ENCODE data around the gene KIFC3. TPM values are rescaled to one million over a fixed set of nuclear protein-coding genes. Genes with fewer than 3 reads are reported as not detected.

The KIFC3 gene
- total RNA-seq, 2 experiments from 2014 or later = not detected

DNA sequence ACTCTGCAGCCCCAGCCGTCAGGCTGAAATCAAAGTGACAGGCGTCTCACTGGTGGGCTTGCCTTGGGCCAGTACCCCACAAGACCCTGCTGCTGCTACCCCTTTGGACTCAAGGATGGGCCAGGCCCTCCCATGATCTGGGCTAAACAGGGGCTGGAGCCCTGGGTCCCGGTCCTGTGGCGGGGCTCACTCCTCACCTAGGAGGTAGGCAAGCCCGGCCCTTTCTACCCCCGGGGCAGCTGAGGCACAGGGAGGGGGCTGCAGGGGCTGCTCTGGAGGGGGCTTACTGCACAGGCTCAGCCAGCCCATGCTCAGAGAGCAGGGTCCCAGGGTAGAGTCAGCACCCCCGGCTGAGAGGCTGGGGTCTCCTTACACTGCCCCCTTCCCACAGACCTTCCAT is 43.2 kb downstream of the KIFC3 start:
- CTCF ChIA-PET = no interaction called here

DNA sequence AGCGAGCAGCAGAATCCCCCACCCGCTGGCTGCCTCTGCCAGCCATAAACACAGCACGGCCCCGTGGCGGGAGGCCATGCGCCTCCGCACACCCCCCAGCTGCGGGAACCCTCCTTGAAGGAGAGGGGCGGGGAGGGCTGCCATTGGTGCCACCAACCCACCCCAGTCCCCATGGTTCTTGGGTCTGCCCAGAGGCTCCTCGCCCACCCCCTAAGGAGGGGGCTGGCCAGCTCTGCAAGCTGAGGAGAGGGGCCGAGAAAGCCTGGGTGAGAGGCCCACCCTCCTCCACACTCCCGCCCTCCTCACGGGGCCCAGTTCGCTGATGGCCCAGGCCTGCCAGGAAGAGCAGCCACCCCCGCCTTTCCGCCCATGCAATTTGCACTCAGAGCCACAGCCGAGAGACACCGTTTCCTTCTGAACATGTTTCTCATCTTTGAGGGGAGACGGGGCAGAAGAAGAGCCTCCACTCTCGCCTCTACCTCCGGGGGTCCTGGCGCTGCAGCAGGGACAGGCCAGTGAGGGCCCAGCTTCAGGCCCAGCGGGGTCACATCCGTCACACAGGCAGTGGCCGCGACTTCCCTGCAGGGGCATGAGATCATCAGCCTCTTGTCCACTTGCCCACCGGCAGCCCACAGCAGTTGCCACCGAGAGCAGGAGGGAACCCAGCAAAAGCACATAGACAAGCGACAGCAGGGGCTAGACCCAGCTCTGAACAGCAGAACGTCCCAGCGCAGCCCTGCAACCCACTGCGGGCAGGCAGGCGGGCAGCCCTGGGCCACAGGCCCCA is 43.8 kb downstream of the KIFC3 start:
- Mint-ChIP-seq H3K9me3 (no peaks in the 10 kb centered on the region), H3K4me1 (ENCODE audit: low read depth) (no peaks in the 10 kb centered on the region), H3K36me3 (ENCODE audit: low read depth) (peaks cover 4% of the 10 kb centered on the region), H3K27ac (no peak overlapping the region), H3K4me3 (no peak overlapping the region), H3K27me3 (no peaks in the 10 kb centered on the region)
- Histone ChIP-seq H3K36me3 (ENCODE audit: insufficient read depth, low read length) (peaks cover 6% of the 10 kb centered on the region), H3K4me1 (ENCODE audit: insufficient read depth, low read length) (peaks cover 15% of the 10 kb centered on the region), H3K27me3 (ENCODE audit: control insufficient read depth in 1 of 2, insufficient read depth in 2 of 2, low read length in 2 of 2) (no peaks in the 10 kb centered on the region), H3K9me3 (ENCODE audit: control insufficient read depth in 1 of 2, insufficient read depth in 1 of 2, low read length in 2 of 2) (no peaks in the 10 kb centered on the region), H3K4me3 (ENCODE audit: low read length) (no peak overlapping the region), H3K27ac (ENCODE audit: low read depth in 1 of 2, low read length in 2 of 2) (no peak overlapping the region)
- no peak for ATAC-seq (ENCODE audit: poor library complexity)
- ChIA-PET CTCF (no interaction called here), POLR2A (no interaction called here)
- TF ChIP-seq, protein P1, sequence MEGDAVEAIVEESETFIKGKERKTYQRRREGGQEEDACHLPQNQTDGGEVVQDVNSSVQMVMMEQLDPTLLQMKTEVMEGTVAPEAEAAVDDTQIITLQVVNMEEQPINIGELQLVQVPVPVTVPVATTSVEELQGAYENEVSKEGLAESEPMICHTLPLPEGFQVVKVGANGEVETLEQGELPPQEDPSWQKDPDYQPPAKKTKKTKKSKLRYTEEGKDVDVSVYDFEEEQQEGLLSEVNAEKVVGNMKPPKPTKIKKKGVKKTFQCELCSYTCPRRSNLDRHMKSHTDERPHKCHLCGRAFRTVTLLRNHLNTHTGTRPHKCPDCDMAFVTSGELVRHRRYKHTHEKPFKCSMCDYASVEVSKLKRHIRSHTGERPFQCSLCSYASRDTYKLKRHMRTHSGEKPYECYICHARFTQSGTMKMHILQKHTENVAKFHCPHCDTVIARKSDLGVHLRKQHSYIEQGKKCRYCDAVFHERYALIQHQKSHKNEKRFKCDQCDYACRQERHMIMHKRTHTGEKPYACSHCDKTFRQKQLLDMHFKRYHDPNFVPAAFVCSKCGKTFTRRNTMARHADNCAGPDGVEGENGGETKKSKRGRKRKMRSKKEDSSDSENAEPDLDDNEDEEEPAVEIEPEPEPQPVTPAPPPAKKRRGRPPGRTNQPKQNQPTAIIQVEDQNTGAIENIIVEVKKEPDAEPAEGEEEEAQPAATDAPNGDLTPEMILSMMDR (IDR thresholded peaks at IDR 0.05) = no peak
- intact Hi-C loops (cut with DNase I, micrococcal nuclease) = loop anchor here (5.0 to 10.0 kb wide), 3 partner anchors 106 to 729 kb away; no protein-coding TSS in a partner anchor
- DNase-seq = peak in 1 of 14 experiments; percentile 21

More for the DNA sequence above, 43.2 kb downstream of the KIFC3 start:
- Histone ChIP-seq H3K27me3 (ENCODE audit: control insufficient read depth in 1 of 2, insufficient read depth in 2 of 2, low read length in 2 of 2) (no peaks in the 10 kb centered on the region), H3K27ac (ENCODE audit: low read depth in 1 of 2, low read length in 2 of 2) (no peak overlapping the region), H3K9me3 (ENCODE audit: control insufficient read depth in 1 of 2, insufficient read depth in 1 of 2, low read length in 2 of 2) (no peaks in the 10 kb centered on the region), H3K4me3 (ENCODE audit: low read length) (no peak overlapping the region), H3K36me3 (ENCODE audit: insufficient read depth, low read length) (peaks cover 2% of the 10 kb centered on the region), H3K4me1 (ENCODE audit: insufficient read depth, low read length) (peaks cover 15% of the 10 kb centered on the region)
- H3K4me3 Mint-ChIP-seq = no peak overlapping the region
- ATAC-seq (ENCODE audit: poor library complexity) (no peak), DNase-seq (no peak)
- H3K27me3 Mint-ChIP-seq = no peaks in the 10 kb centered on the region
- H3K4me1 Mint-ChIP-seq (ENCODE audit: low read depth) = no peaks in the 10 kb centered on the region
- H3K9me3 Mint-ChIP-seq = no peaks in the 10 kb centered on the region
- intact Hi-C loops (cut with DNase I, micrococcal nuclease) = loop anchor here (5.0 to 10.0 kb wide), 3 partner anchors 106 to 728 kb away; no protein-coding TSS in a partner anchor
- TF ChIP-seq, protein P1 (IDR thresholded peaks at IDR 0.05) = no peak
- H3K27ac Mint-ChIP-seq = no peak overlapping the region
- POLR2A ChIA-PET = no interaction called here
- H3K36me3 Mint-ChIP-seq (ENCODE audit: low read depth) = peaks cover 4% of the 10 kb centered on the region

DNA sequence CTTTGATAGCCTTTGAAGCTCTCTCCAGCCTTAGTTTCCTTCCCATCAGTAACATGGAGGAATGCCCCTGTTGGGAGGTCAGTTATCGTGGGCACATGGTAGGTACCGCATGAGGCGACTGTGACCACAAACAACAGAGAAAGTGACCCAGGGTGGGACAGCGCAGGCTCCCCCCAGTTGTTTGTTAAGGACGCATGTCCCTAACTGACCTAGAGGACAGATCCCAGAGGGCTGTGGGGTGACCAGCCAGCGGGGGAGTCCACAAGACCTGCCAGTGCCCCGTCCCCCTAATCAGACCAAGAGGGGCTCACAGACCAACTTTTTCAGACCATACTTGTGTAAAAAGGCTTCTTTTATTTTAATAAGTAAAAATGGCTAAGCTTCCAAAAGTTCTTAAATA is 44.4 kb downstream of the KIFC3 start:
- peaks cover 9% of the 10 kb centered on the region for H3K36me3 ChIP-seq (ENCODE audit: insufficient read depth, low read length)
- H3K4me3 Mint-ChIP-seq = no peak overlapping the region
- intact Hi-C loops (cut with DNase I, micrococcal nuclease) = loop anchor here (2.0 to 10.0 kb wide), 4 partner anchors 107 to 729 kb away; no protein-coding TSS in a partner anchor

More for the DNA sequence above, 44.4 kb downstream of the KIFC3 start:
- no peak overlapping the region for H3K27ac Mint-ChIP-seq
- Histone ChIP-seq H3K27me3 (ENCODE audit: control insufficient read depth in 1 of 2, insufficient read depth in 2 of 2, low read length in 2 of 2) (no peaks in the 10 kb centered on the region), H3K4me1 (ENCODE audit: insufficient read depth, low read length) (peaks cover 15% of the 10 kb centered on the region), H3K9me3 (ENCODE audit: control insufficient read depth in 1 of 2, insufficient read depth in 1 of 2, low read length in 2 of 2) (no peaks in the 10 kb centered on the region), H3K4me3 (ENCODE audit: low read length) (no peak overlapping the region), H3K27ac (ENCODE audit: low read depth in 1 of 2, low read length in 2 of 2) (no peak overlapping the region)
- no peaks in the 10 kb centered on the region for H3K9me3 Mint-ChIP-seq
- DNase-seq = no peak
- H3K36me3 Mint-ChIP-seq (ENCODE audit: low read depth) = peaks cover 4% of the 10 kb centered on the region
- ChIA-PET POLR2A (interaction anchor here (0.6 kb wide), 1 partner anchor 22 kb away, joined by 3 read pairs; the partner anchor contains the start of gene KATNB1), CTCF (interaction anchor here (0.8 to 1.3 kb wide), 2 partner anchors 19 to 37 kb away, joined by 3 read pairs; no protein-coding TSS in a partner anchor)
- H3K4me1 Mint-ChIP-seq (ENCODE audit: low read depth) = no peaks in the 10 kb centered on the region
- no peak for ATAC-seq (ENCODE audit: poor library complexity)
- H3K27me3 Mint-ChIP-seq = no peaks in the 10 kb centered on the region
- TF ChIP-seq, protein P1 (IDR thresholded peaks at IDR 0.05) = no peak

Measured in CD4-positive, alpha-beta T cell (primary cell).